BLaER1 treated with 17β-estradiol and CSF1 and Interleukin-3, amounts not matched to agents 10 nM and 100 nM (cell line): ENCODE measurements around the gene HPGD.

Source experiments
- H3K27ac ChIP-seq, 11 experiments: shearing (Covaris generic); formaldehyde crosslinking; 2 replicates each; pipeline ENCODE4 v1.8.1; 2022
- H3K27me3 ChIP-seq, 11 experiments: shearing (Covaris generic); formaldehyde crosslinking; 2 replicates each; pipeline ENCODE4 v1.8.1; 2022
- H3K36me3 ChIP-seq, 11 experiments: shearing (Covaris generic); formaldehyde crosslinking; 2 replicates each; pipeline ENCODE4 v1.8.1; 2022
- H3K4me1 ChIP-seq, 10 experiments: shearing (Covaris generic); formaldehyde crosslinking; 2 replicates each; pipeline ENCODE4 v1.8.1; 2022
- H3K4me2 ChIP-seq, 11 experiments: shearing (Covaris generic); formaldehyde crosslinking; 2 replicates each; pipeline ENCODE4 v1.8.1; 2022
- H3K4me3 ChIP-seq, 10 experiments: shearing (Covaris generic); formaldehyde crosslinking; 2 replicates each; pipeline ENCODE4 v1.8.1; 2022
- H3K9ac ChIP-seq, 11 experiments: shearing (Covaris generic); formaldehyde crosslinking; 2 replicates each; pipeline ENCODE4 v1.8.1; 2022
- H3K9me3 ChIP-seq, 11 experiments: shearing (Covaris generic); formaldehyde crosslinking; replicated peaks in 1 of 11; 2 replicates each; pipeline ENCODE4 v1.8.1; 2022
- H4K20me1 ChIP-seq, 11 experiments: shearing (Covaris generic); formaldehyde crosslinking; 2 replicates each; pipeline ENCODE4 v1.8.1; 2022
- Cebpa-rat ChIP-seq, 11 experiments: shearing (Covaris generic); IDR thresholded peaks; 2 replicates each; pipeline ENCODE4 v1.8.1; 2022

Gene HPGD

DNA sequence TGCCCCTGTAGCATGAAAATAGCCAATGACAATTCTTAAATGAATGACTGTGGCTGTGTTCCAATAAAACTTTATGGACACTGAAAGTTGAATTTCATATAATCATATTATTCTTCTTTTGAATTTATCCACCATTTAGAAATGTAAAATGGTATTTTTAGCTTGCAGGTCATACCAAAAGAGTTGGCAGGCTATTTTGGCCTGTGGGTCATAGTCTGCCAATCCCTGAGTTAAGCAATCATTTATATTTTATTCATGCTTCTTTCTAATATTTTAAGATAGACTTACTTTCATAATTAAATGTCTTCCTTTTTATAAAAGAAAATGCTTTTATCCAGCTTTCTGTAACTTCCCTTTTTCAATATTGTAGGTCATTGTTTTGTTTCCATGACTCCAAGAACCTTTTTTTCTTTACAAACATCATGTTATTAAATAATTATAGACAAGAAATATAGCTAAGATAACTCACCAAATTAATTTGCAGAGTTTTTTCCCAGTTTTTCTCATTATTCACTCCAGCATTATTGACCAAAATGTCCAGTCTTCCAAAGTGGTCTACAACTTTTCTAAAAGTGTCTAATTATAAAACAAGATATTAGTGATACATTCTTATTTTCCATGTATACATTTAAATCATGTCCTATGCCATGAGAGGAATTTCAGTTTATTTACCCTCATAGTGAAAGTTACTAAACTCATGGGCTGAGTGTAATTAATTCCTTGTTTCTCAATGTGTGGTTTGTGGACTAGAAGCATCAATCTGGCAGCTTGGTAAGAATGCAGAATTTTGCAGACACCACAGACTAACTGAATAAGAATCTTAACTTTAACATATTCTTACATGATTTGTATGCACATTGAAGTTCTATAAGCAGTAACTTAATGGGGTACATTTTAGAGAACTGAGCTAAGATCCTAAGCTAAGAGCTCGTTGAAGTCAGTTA, 4.5 kb downstream of the HPGD start:
- Histone ChIP-seq H3K4me1 (peaks cover 0 to 36% (median 19%) of the 10 kb centered on the region in 10 experiments; a peak in 15 of 20 replicates), H3K9ac (no peak overlapping the region)

GRCh38 chr4:174516794-174517193, 5.5 kb downstream of the HPGD start:
- Histone ChIP-seq H3K9me3 (peaks cover 0 to 4% (median 0%) of the 10 kb centered on the region in 11 experiments; a peak in 3 of 22 replicates), H3K27ac (peak overlapping the region in 2 of 11 experiments; percentile 52 to 72; a peak in 2 of 22 replicates), H3K36me3 (no peaks in the 10 kb centered on the region), H3K4me3 (no peak overlapping the region), H4K20me1 (no peaks in the 10 kb centered on the region), H3K4me2 (no peak overlapping the region), H3K4me1 (peaks cover 0 to 33% (median 15%) of the 10 kb centered on the region in 10 experiments; a peak in 15 of 20 replicates), H3K27me3 (peaks cover 4 to 16% (median 10%) of the 10 kb centered on the region in 11 experiments), H3K9ac (no peak overlapping the region)
- no peak for TF ChIP-seq Cebpa-rat (IDR thresholded peaks at IDR 0.05)

More for the DNA sequence above, 4.5 kb downstream of the HPGD start:
- peak overlapping the region in 3 of 11 experiments; percentile 14 to 72 (median 52); a peak in 5 of 22 replicates for H3K27ac ChIP-seq
- H4K20me1 ChIP-seq: no peaks in the 10 kb centered on the region
- H3K4me3 ChIP-seq: no peak overlapping the region
- no peaks in the 10 kb centered on the region for H3K36me3 ChIP-seq
- peaks cover 14 to 26% (median 19%) of the 10 kb centered on the region in 11 experiments for H3K27me3 ChIP-seq
- H3K4me2 ChIP-seq: peak overlapping the region in 3 of 11 experiments; percentile 37 to 50 (median 49); a peak in 3 of 22 replicates
- TF ChIP-seq Cebpa-rat (IDR thresholded peaks at IDR 0.05): no peak
- H3K9me3 ChIP-seq: peaks cover 0 to 14% (median 9%) of the 10 kb centered on the region in 11 experiments; a peak in 15 of 22 replicates

DNA sequence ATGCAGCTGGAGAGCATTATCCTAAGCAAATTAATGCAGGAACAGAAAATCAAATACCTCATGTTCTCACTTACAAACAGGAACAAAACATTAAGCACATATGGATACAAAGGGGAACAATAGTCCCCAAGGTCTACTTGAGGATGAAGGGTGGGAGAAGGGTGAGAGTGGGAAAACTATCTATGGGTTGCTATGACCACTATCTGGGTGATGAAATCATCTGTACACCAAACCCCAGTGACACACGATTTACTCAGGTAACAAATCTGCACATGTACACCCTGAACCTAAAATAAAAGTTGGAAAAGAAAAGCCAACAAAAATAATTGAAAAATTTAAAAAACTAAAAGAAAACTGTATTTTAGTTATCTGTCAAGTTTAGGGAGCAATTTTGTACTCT, 5.9 kb downstream of the HPGD start:
- no peak for TF ChIP-seq Cebpa-rat (IDR thresholded peaks at IDR 0.05)
- H3K4me1 ChIP-seq: peaks cover 0 to 28% (median 11%) of the 10 kb centered on the region in 10 experiments; a peak in 14 of 20 replicates
- no peak overlapping the region for H3K27ac ChIP-seq
- peaks cover 0 to 12% (median 5%) of the 10 kb centered on the region in 11 experiments; a peak in 20 of 22 replicates for H3K27me3 ChIP-seq
- H3K4me2 ChIP-seq: no peak overlapping the region
- H3K9me3 ChIP-seq: no peaks in the 10 kb centered on the region
- H3K36me3 ChIP-seq: no peaks in the 10 kb centered on the region
- H3K4me3 ChIP-seq: no peak overlapping the region
- H4K20me1 ChIP-seq: no peaks in the 10 kb centered on the region
- H3K9ac ChIP-seq: no peak overlapping the region

DNA sequence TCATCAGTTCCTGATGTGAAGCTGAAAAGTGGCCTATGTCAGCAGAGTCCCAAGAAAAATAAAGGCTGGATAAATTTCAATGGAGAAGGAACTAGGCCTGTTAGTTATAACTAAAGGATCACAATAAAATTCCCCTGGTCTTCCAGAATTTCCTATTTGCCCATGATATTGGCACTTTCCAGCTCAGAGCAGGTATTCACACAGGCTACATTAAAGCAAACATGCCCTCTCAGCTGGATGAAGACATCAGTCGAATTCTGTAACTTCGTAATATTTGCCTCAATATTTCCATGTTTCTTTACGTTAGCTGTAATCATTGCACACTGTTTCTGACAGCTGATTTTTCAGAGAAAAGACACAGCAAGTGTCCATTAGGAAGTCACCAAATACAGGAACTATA, 9.5 kb downstream of the HPGD start:
- no peaks in the 10 kb centered on the region for H3K36me3 ChIP-seq
- H3K9ac ChIP-seq: no peak overlapping the region
- TF ChIP-seq Cebpa-rat (IDR thresholded peaks at IDR 0.05): no peak
- H3K4me2 ChIP-seq: no peak overlapping the region
- H3K27me3 ChIP-seq: no peaks in the 10 kb centered on the region
- H3K27ac ChIP-seq: no peak overlapping the region
- H3K4me1 ChIP-seq: peaks cover 0 to 6% (median 0%) of the 10 kb centered on the region in 10 experiments; a peak in 2 of 20 replicates
- H3K9me3 ChIP-seq: no peaks in the 10 kb centered on the region
- no peak overlapping the region for H3K4me3 ChIP-seq
- no peaks in the 10 kb centered on the region for H4K20me1 ChIP-seq

DNA sequence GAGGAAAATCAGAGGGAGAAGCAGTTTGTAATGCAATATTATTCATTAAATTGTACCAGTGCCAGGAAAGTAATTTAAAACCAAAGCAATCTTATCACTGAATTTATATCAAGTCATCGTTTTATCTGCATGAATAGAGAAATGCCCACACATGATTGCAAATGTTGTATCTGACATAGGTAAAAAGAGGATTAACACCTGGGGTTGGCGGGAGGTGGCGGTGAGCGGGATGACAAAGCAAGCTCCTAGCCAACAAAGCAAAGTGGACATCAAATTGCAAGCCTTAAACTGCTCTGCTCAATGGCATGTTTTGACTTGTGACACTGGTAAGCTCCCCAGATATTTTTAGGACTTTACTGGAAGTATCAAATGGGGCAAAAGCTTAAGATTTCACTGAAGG, 16.4 kb downstream of the HPGD start:
- H3K9ac ChIP-seq: no peak overlapping the region
- H3K36me3 ChIP-seq: no peaks in the 10 kb centered on the region
- no peak overlapping the region for H3K4me2 ChIP-seq
- no peaks in the 10 kb centered on the region for H3K27me3 ChIP-seq
- no peak for TF ChIP-seq Cebpa-rat (IDR thresholded peaks at IDR 0.05)
- no peak overlapping the region for H3K4me3 ChIP-seq
- H3K9me3 ChIP-seq: no peaks in the 10 kb centered on the region
- no peaks in the 10 kb centered on the region for H3K4me1 ChIP-seq
- no peak overlapping the region for H3K27ac ChIP-seq
- H4K20me1 ChIP-seq: no peaks in the 10 kb centered on the region

GRCh38 chr4:174505007-174505406, 17.3 kb downstream of the HPGD start:
- Histone ChIP-seq H3K27me3 (no peaks in the 10 kb centered on the region), H3K9me3 (no peaks in the 10 kb centered on the region), H3K27ac (no peak overlapping the region), H3K4me2 (no peak overlapping the region), H3K36me3 (no peaks in the 10 kb centered on the region), H3K9ac (no peak overlapping the region), H4K20me1 (no peaks in the 10 kb centered on the region), H3K4me3 (no peak overlapping the region), H3K4me1 (no peaks in the 10 kb centered on the region)
- no peak for TF ChIP-seq Cebpa-rat (IDR thresholded peaks at IDR 0.05)

DNA sequence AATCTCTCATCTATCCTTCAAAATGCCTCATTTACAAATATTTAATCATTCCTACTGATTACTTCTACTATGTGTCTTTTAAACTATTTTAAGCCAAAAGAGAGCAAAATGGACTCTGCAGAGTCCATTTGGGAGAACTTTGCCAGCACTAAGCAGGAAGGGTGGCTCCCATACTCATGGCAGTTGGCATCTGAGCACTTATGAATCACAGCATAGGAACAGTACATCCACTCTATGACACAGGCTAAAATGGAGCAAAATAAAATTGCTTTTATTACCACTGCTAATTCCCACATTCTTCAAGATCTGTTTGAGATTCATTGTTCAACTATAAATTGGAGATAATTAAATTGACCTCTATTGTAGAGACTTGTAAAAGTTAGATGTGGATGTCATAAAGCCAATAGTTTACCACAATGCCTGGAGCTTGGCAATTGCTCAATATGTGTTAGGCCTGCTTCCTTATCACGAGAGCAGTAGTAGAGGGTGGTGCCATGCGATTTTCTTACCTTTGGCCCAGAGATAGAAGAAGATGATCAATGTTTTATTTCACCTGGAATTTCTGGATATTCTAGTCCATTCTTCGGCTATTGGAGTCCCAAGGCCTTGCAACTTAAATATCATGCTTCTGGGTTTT, 19.1 kb downstream of the HPGD start:
- H3K27ac ChIP-seq: no peak overlapping the region

DNA sequence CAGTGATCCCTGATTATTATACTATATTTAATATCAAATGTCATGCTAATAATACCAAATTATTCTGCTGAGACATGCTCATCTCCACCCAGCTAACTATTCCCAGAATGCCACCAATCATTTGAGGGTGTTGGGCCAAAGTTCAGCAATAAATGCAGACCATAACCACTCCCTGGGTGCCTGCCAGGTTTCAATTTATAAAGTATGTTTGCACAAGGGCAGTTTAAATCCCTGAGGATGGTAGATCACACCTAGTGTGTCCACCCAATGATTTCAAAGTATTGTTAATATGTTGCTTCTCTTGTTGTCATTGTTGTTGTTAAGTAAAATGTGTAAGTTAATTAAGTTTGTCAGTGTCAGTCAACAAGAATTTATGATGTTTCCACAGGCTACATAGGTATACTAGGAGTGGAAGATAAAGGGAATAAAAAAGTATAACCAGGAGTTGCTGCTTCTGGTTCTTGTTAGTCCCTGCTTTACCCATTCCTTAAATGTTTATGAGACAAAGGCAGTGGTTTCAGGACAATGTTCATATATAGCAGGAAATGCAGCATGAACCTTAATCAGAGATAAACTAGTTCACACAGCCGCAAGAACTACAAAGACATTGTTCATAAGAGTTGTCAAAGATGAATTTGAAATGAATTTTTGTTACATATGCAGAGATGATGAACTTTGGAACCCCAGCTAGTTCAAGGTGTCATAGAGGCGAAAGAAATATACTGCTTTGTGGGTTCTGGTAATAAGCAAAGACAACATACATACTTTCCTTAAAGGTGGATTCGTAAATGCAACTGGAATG, 25.5 kb downstream of the HPGD start:
- Histone ChIP-seq H4K20me1 (no peaks in the 10 kb centered on the region), H3K27ac (no peak overlapping the region), H3K36me3 (no peaks in the 10 kb centered on the region), H3K4me3 (no peak overlapping the region), H3K9me3 (no peaks in the 10 kb centered on the region), H3K4me1 (no peaks in the 10 kb centered on the region), H3K27me3 (no peaks in the 10 kb centered on the region), H3K4me2 (no peak overlapping the region), H3K9ac (no peak overlapping the region)
- TF ChIP-seq Cebpa-rat (IDR thresholded peaks at IDR 0.05): no peak

More for the DNA sequence above, 19.1 kb downstream of the HPGD start:
- Histone ChIP-seq H3K4me3 (no peak overlapping the region), H3K36me3 (no peaks in the 10 kb centered on the region), H4K20me1 (no peaks in the 10 kb centered on the region), H3K9ac (no peak overlapping the region), H3K4me1 (no peaks in the 10 kb centered on the region), H3K4me2 (no peak overlapping the region), H3K9me3 (no peaks in the 10 kb centered on the region), H3K27me3 (no peaks in the 10 kb centered on the region)
- no peak for TF ChIP-seq Cebpa-rat (IDR thresholded peaks at IDR 0.05)

DNA sequence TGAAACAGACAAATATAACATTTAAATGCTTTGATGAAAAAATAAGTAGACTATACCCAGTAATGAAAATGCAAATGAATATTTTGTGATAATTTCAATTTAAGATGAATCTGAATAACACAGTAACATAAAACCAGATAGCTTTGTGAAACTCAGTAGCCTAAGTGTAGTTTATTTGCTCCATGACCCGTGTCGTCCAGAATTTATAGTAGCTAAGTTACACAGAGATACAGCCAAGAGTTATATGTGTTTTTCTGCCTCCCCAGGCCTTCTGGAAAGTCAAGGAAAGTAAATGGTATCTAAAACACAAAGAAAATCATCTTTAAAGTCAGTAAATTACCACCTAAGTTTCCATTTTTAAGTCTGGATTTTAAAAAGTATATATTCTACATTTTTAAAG, 26.7 kb downstream of the HPGD start:
- Histone ChIP-seq H3K9me3 (no peaks in the 10 kb centered on the region), H3K4me1 (no peaks in the 10 kb centered on the region), H3K36me3 (no peaks in the 10 kb centered on the region), H4K20me1 (no peaks in the 10 kb centered on the region), H3K9ac (no peak overlapping the region), H3K4me3 (no peak overlapping the region), H3K4me2 (no peak overlapping the region), H3K27ac (no peak overlapping the region), H3K27me3 (no peaks in the 10 kb centered on the region)
- no peak for TF ChIP-seq Cebpa-rat (IDR thresholded peaks at IDR 0.05)
